Measurements from ENCODE around the gene RIOK3.
A peak's percentile ranks its signal among the peaks of the same experiment; 100 is the strongest.

Gene RIOK3

DNA sequence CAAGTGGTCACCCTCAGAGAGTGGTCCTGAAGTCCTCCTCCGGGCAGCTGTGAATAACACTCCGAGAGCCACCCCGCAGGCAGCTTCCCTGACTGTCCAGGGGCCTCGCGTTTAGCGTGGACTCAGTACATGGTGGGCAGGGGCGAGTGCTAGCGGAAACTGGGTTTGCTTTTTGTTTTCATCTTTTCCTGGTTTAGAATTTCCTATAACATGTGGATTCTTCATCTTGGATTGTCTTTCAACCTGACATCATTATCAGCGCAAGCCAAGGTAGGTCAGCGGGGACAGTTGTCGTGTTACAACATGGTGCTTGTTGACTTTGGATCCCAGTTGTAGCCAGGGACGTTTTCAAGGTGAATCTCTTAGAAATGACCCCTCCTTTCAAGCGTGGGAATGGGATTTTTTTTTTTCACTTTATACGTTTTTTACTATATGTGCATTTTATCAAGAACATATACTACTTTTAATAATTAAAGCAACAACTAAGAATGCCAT, 71.2 kb downstream of the RIOK3 start:
- H3K4me3 ChIP-seq (ENCODE audit: control insufficient read depth in 1 of 7, extremely low read depth in 1 of 7, insufficient read depth in 4 of 7, low read depth in 2 of 7, low read length in 6 of 7) = no peak overlapping the region
- H3K36me3 ChIP-seq (ENCODE audit: control insufficient read depth in 4 of 4, insufficient read depth in 4 of 4, low read length in 3 of 4) = peaks cover 24 to 93% (median 69%) of the 10 kb centered on the region in 4 experiments
- ChIA-PET CTCF (interaction anchor here (1.2 kb wide), 2 partner anchors 9 to 108 kb away, joined by 3 read pairs; no protein-coding TSS in a partner anchor), POLR2A (no interaction called here)
- H3K9me3 ChIP-seq (ENCODE audit: control extremely low read depth in 1 of 5, control insufficient read depth in 4 of 5, insufficient read depth in 2 of 5, low read depth in 1 of 5, low read length in 4 of 5) = no peaks in the 10 kb centered on the region
- H3K4me1 ChIP-seq (ENCODE audit: control extremely low read depth in 1 of 4, control insufficient read depth in 4 of 4, insufficient read depth in 4 of 4, low read length in 3 of 4) = no peaks in the 10 kb centered on the region
- H3K27me3 ChIP-seq (replicated peaks in 2 of 5; ENCODE audit: control insufficient read depth in 4 of 5, insufficient read depth in 5 of 5, low read length in 4 of 5) = no peaks in the 10 kb centered on the region
- H3K27ac ChIP-seq (ENCODE audit: insufficient read depth in 1 of 2, low read depth in 1 of 2, low read length in 2 of 2, poor library complexity in 1 of 2, severe bottlenecking in 2 of 2) = no peak overlapping the region
- 95% methylated on average over 11 of the region's 14 CpGs for WGBS (ENCODE audit: insufficient coverage)
- DNase-seq = no peak

DNA sequence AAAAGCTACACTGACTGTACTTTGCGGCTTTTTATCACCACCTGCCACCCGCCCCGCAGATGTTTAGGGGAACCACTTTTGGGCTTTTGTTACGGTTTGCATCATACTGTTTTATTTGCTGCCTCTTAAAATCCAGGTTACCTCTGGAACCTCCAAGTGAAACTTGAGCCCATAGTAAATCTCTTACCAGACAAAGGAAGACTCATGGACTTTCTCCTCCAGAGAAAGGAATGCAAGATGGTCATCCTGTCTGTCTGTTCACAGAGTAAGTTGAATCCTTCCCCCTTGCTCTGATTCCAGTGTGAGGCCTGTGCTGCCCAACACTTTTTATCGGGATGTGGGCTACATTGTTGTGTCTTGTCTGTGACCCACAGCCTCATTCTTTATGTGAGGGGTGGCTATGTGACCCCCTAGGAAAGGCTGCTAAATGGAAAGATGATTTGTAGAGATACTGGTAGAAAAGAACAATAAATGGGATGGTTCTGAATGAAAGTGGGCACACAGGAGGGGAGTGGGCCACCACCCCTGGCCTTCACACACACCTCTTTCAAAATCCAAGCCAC, 73.5 kb downstream of the RIOK3 start:
- ChIA-PET CTCF (interaction anchor here (0.5 to 3.1 kb wide), 3 partner anchors 8 to 59 kb away, joined by 3 to 10 read pairs (median 3); no protein-coding TSS in a partner anchor), POLR2A (no interaction called here)
- Histone ChIP-seq H3K27me3 (replicated peaks in 2 of 5; ENCODE audit: control insufficient read depth in 4 of 5, insufficient read depth in 5 of 5, low read length in 4 of 5) (no peaks in the 10 kb centered on the region), H3K36me3 (ENCODE audit: control insufficient read depth in 4 of 4, insufficient read depth in 4 of 4, low read length in 3 of 4) (peaks cover 25 to 93% (median 71%) of the 10 kb centered on the region in 4 experiments), H3K9me3 (ENCODE audit: control extremely low read depth in 1 of 5, control insufficient read depth in 4 of 5, insufficient read depth in 2 of 5, low read depth in 1 of 5, low read length in 4 of 5) (no peaks in the 10 kb centered on the region), H3K4me1 (ENCODE audit: control extremely low read depth in 1 of 4, control insufficient read depth in 4 of 4, insufficient read depth in 4 of 4, low read length in 3 of 4) (no peaks in the 10 kb centered on the region), H3K27ac (ENCODE audit: insufficient read depth in 1 of 2, low read depth in 1 of 2, low read length in 2 of 2, poor library complexity in 1 of 2, severe bottlenecking in 2 of 2) (no peak overlapping the region), H3K4me3 (ENCODE audit: control insufficient read depth in 1 of 7, extremely low read depth in 1 of 7, insufficient read depth in 4 of 7, low read depth in 2 of 7, low read length in 6 of 7) (no peak overlapping the region)
- no peak for DNase-seq
- WGBS (ENCODE audit: insufficient coverage) = 100% methylated on average over 4 of the region's 5 CpGs

DNA sequence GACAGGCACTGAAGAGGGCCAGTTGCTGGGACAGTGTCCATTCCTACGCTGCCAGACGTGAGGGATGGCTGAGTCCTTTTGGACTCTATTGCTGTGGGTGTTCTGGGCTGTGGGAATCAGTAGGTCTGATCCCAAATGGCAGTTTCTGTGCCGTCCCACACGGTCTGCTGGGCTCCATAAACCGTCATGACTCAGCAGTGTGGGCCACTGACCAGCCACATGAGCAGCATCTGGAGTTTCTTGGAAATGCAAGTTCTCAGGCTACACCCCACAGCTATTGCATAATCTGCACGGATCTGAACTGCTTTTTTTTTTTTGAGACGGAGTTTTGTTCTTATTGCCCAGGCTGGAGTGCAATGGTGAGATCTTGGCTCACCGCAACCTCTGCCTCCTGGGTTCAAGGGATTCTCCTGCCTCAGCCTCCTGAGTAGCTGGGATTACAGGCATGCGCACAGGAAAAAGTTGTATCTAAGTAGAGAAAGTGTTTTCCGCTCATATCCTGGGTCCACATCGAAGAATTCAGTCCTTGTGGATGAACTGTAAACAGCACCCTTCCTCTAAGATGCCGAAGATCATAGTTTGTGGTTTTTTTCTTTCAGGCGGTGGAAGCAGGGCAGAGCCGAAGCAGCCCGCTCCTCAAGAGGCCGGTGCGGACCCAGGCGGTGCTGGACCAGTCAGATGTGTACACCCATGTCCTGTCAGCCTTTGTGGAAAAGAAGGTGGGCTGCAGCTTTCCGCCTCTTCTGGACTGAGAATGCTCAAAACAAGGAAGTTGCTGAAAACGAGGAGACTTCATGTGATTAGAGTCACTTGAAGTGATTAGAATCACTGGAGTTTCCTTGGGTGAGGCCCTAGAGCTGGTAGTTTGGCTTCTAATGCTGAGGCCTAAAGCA, 75.7 kb downstream of the RIOK3 start:
- peak overlapping the region in 1 of 2 experiments; percentile 54 for H3K27ac ChIP-seq (ENCODE audit: insufficient read depth in 1 of 2, low read depth in 1 of 2, low read length in 2 of 2, poor library complexity in 1 of 2, severe bottlenecking in 2 of 2)
- ChIA-PET POLR2A (no interaction called here), CTCF (interaction anchor here (1.2 to 3.1 kb wide), 2 partner anchors 10 to 13 kb away, joined by 3 to 10 read pairs; no protein-coding TSS in a partner anchor)
- WGBS (ENCODE audit: insufficient coverage) = 92% methylated on average over 19 of the region's 20 CpGs
- no peaks in the 10 kb centered on the region for H3K9me3 ChIP-seq (ENCODE audit: control extremely low read depth in 1 of 5, control insufficient read depth in 4 of 5, insufficient read depth in 2 of 5, low read depth in 1 of 5, low read length in 4 of 5)
- H3K36me3 ChIP-seq (ENCODE audit: control insufficient read depth in 4 of 4, insufficient read depth in 4 of 4, low read length in 3 of 4) = peaks cover 25 to 93% (median 67%) of the 10 kb centered on the region in 4 experiments
- H3K4me3 ChIP-seq (ENCODE audit: control insufficient read depth in 1 of 7, extremely low read depth in 1 of 7, insufficient read depth in 4 of 7, low read depth in 2 of 7, low read length in 6 of 7) = no peak overlapping the region
- no peaks in the 10 kb centered on the region for H3K27me3 ChIP-seq (replicated peaks in 2 of 5; ENCODE audit: control insufficient read depth in 4 of 5, insufficient read depth in 5 of 5, low read length in 4 of 5)
- no peaks in the 10 kb centered on the region for H3K4me1 ChIP-seq (ENCODE audit: control extremely low read depth in 1 of 4, control insufficient read depth in 4 of 4, insufficient read depth in 4 of 4, low read length in 3 of 4)
- no peak for DNase-seq

DNA sequence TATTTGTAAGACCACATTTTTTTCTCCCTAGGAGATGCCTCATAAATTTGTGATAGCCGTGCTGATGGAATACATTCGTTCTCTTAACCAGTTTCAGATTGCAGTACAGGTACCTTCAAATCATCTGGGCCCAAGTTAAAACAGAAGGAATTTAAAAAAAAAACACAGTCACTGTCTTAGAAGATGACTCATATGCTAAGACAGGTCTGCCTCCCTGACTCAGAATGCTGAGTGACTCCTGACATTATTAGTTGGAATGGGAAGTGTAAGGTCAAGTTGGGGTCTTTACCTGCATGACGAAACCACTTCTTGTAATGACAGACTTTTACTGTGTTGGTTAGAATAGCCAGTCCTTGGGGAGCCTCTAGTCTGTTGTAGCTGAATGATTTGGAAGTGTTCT, 76.5 kb downstream of the RIOK3 start:
- Histone ChIP-seq H3K36me3 (ENCODE audit: control insufficient read depth in 4 of 4, insufficient read depth in 4 of 4, low read length in 3 of 4) (peaks cover 30 to 93% (median 67%) of the 10 kb centered on the region in 4 experiments), H3K27me3 (replicated peaks in 2 of 5; ENCODE audit: control insufficient read depth in 4 of 5, insufficient read depth in 5 of 5, low read length in 4 of 5) (no peaks in the 10 kb centered on the region), H3K27ac (ENCODE audit: insufficient read depth in 1 of 2, low read depth in 1 of 2, low read length in 2 of 2, poor library complexity in 1 of 2, severe bottlenecking in 2 of 2) (no peak overlapping the region), H3K9me3 (ENCODE audit: control extremely low read depth in 1 of 5, control insufficient read depth in 4 of 5, insufficient read depth in 2 of 5, low read depth in 1 of 5, low read length in 4 of 5) (no peaks in the 10 kb centered on the region), H3K4me3 (ENCODE audit: control insufficient read depth in 1 of 7, extremely low read depth in 1 of 7, insufficient read depth in 4 of 7, low read depth in 2 of 7, low read length in 6 of 7) (no peak overlapping the region), H3K4me1 (ENCODE audit: control extremely low read depth in 1 of 4, control insufficient read depth in 4 of 4, insufficient read depth in 4 of 4, low read length in 3 of 4) (no peaks in the 10 kb centered on the region)
- no peak for DNase-seq
- 100% methylated on average over 3 of the region's 3 CpGs for WGBS (ENCODE audit: insufficient coverage)
- POLR2A ChIA-PET = no interaction called here
- CTCF ChIA-PET = interaction anchor here (0.9 to 1.2 kb wide), 2 partner anchors 9 to 14 kb away, joined by 3 to 4 read pairs; no protein-coding TSS in a partner anchor

DNA sequence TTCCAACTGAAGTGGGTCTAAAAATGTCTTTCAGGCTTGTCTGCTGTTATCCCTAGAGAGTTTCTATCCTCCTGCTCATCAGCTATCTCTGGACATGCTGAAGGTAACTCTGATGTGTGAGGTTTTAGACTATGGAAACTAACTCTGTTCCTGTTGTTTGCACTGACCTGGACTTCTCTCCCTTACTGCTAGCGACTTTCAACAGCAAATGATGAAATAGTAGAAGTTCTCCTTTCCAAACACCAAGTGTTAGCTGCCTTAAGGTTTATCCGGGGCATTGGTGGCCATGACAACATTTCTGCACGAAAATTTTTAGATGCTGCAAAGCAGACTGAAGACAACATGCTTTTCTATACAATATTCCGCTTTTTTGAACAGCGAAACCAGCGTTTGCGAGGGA, 77.1 kb downstream of the RIOK3 start:
- DNase-seq = no peak
- Histone ChIP-seq H3K27ac (ENCODE audit: insufficient read depth in 1 of 2, low read depth in 1 of 2, low read length in 2 of 2, poor library complexity in 1 of 2, severe bottlenecking in 2 of 2) (no peak overlapping the region), H3K4me1 (ENCODE audit: control extremely low read depth in 1 of 4, control insufficient read depth in 4 of 4, insufficient read depth in 4 of 4, low read length in 3 of 4) (no peaks in the 10 kb centered on the region), H3K27me3 (replicated peaks in 2 of 5; ENCODE audit: control insufficient read depth in 4 of 5, insufficient read depth in 5 of 5, low read length in 4 of 5) (no peaks in the 10 kb centered on the region), H3K9me3 (ENCODE audit: control extremely low read depth in 1 of 5, control insufficient read depth in 4 of 5, insufficient read depth in 2 of 5, low read depth in 1 of 5, low read length in 4 of 5) (no peaks in the 10 kb centered on the region), H3K4me3 (ENCODE audit: control insufficient read depth in 1 of 7, extremely low read depth in 1 of 7, insufficient read depth in 4 of 7, low read depth in 2 of 7, low read length in 6 of 7) (no peak overlapping the region), H3K36me3 (ENCODE audit: control insufficient read depth in 4 of 4, insufficient read depth in 4 of 4, low read length in 3 of 4) (peaks cover 34 to 96% (median 72%) of the 10 kb centered on the region in 4 experiments)
- WGBS (ENCODE audit: insufficient coverage) = 97% methylated on average over 7 of the region's 7 CpGs
- CTCF ChIA-PET = interaction anchor here (0.9 kb wide), 1 partner anchor 14 kb away, joined by 4 read pairs; no protein-coding TSS in a partner anchor
- POLR2A ChIA-PET = no interaction called here

DNA sequence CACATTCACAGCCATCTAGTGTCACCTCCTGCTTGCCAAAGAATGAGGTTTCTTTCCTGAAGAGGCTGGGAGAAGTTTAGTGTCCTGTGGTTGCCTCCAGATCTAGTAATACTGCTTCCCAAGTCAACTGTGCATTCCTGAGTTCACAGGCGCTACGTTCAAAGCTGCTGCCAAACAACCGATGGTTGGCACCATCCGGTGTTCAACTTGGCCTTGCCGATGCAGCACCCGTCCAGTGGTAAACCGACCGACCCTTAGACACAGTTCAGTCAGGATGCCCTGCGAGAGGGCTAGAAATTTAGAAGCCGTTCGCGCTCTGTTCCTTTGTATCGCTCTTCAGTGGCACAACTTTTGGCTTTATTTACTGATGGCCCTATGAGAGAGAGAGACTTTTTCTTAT, 78.8 kb downstream of the RIOK3 start:
- no peak for DNase-seq
- peaks cover 35 to 97% (median 73%) of the 10 kb centered on the region in 4 experiments for H3K36me3 ChIP-seq (ENCODE audit: control insufficient read depth in 4 of 4, insufficient read depth in 4 of 4, low read length in 3 of 4)
- H3K9me3 ChIP-seq (ENCODE audit: control extremely low read depth in 1 of 5, control insufficient read depth in 4 of 5, insufficient read depth in 2 of 5, low read depth in 1 of 5, low read length in 4 of 5) = no peaks in the 10 kb centered on the region
- POLR2A ChIA-PET = interaction anchor here (0.8 kb wide), 1 partner anchor 34 kb away, joined by 3 read pairs; no protein-coding TSS in a partner anchor
- CTCF ChIA-PET = interaction anchor here (0.7 to 1.9 kb wide), 5 partner anchors 9 to 164 kb away, joined by 3 to 6 read pairs (median 3); no protein-coding TSS in a partner anchor
- H3K27ac ChIP-seq (ENCODE audit: insufficient read depth in 1 of 2, low read depth in 1 of 2, low read length in 2 of 2, poor library complexity in 1 of 2, severe bottlenecking in 2 of 2) = no peak overlapping the region
- H3K4me3 ChIP-seq (ENCODE audit: control insufficient read depth in 1 of 7, extremely low read depth in 1 of 7, insufficient read depth in 4 of 7, low read depth in 2 of 7, low read length in 6 of 7) = no peak overlapping the region
- 94% methylated on average over 13 of the region's 13 CpGs for WGBS (ENCODE audit: insufficient coverage)
- no peaks in the 10 kb centered on the region for H3K27me3 ChIP-seq (replicated peaks in 2 of 5; ENCODE audit: control insufficient read depth in 4 of 5, insufficient read depth in 5 of 5, low read length in 4 of 5)
- no peaks in the 10 kb centered on the region for H3K4me1 ChIP-seq (ENCODE audit: control extremely low read depth in 1 of 4, control insufficient read depth in 4 of 4, insufficient read depth in 4 of 4, low read length in 3 of 4)
